Natural killer cell treated with Interleukin-12 subunit alpha and Interleukin-12 subunit beta and Interleukin-15 and Interleukin-18, amount 100 ng/mL, for 72 hours (primary cell): ENCODE data around the gene UCK2. TPM values are rescaled to one million over a fixed set of nuclear protein-coding genes. Genes with fewer than 3 reads are reported as not detected.
A peak's percentile ranks its signal among the peaks of the same experiment; 100 is the strongest.
"Not testable (repeated sequence)": the region's sequence is repeated elsewhere in the genome, so short reads cannot be mapped to it uniquely, and the experiment has no call there.

Source experiments
- ATAC-seq, 2 donors: fragments of 150-1000 bp; cut with Tn5 transposase in 1 of 2; sonication (Bioruptor Pico), chemical (Tn5 transposase) in 1 of 2; 2 replicates each; pipeline ENCODE4 v1.10.0; 2021
- DNase-seq: peaks from one replicate; pipeline ENCODE4 v3.0.0; 2022; ENCODE audit warnings: low spot score
- H3K27ac Mint-ChIP-seq, 2 donors: 1 replicate in 1 of 2; 2 replicates in 1 of 2; pipeline ENCODE4 v1.8.0; 2022; ENCODE audit warnings: mixed read lengths in 2 of 2, mild to moderate bottlenecking in 1 of 2, moderate library complexity in 1 of 2
- H3K27me3 Mint-ChIP-seq, 2 donors: 1 replicate in 1 of 2; 2 replicates in 1 of 2; pipeline ENCODE4 v1.8.0; 2022; ENCODE audit warnings: mixed read lengths in 2 of 2
- H3K36me3 Mint-ChIP-seq: one replicate; pipeline ENCODE4 v1.8.0; 2022; ENCODE audit warnings: mixed read lengths
- H3K4me1 Mint-ChIP-seq, 2 donors: 1 replicate in 1 of 2; 2 replicates in 1 of 2; pipeline ENCODE4 v1.8.0; 2022; ENCODE audit warnings: low read depth in 2 of 2, mixed read lengths in 2 of 2, mild to moderate bottlenecking in 1 of 2
- H3K4me3 Mint-ChIP-seq: one replicate; pipeline ENCODE4 v1.8.0; 2022; ENCODE audit warnings: mixed read lengths
- H3K9me3 Mint-ChIP-seq: 2 replicates; pipeline ENCODE4 v1.8.0; 2022; ENCODE audit warnings: mixed read lengths
- total RNA-seq, 2 donors: library from RNA; stranded (reverse); gene quantifications; one replicate each; pipeline ENCODE4 v1.2.3, GENCODE V29; 2022

Gene UCK2
- total RNA-seq: 10 to 100 TPM; 43.4 to 83.3 TPM

- H3K4me3 Mint-ChIP-seq: peak within 1 kb of the TSS; percentile 86
- DNase-seq (peak; percentile 78), ATAC-seq (peak; percentile 91 to 94)
- peaks cover 23 to 24% of the 10 kb centered on the region in 2 donors for H3K4me1 Mint-ChIP-seq
- no peaks in the 10 kb centered on the region for H3K9me3 Mint-ChIP-seq
- H3K36me3 Mint-ChIP-seq: no peaks in the 10 kb centered on the region
- peaks cover 0 to 6% of the 10 kb centered on the region in 2 donors for H3K27me3 Mint-ChIP-seq
- peak within 1 kb of the TSS; percentile 55 to 80 for H3K27ac Mint-ChIP-seq
These were observed at the start of gene UCK2 for GRCh38 chr1:165827268-165828102. Gene UCK2 (plus strand): TSS chr1:165827614. CDS start chr1:165827834, 220 bp downstream.

- H3K9me3 Mint-ChIP-seq, H3K4me3 Mint-ChIP-seq, H3K27ac Mint-ChIP-seq, H3K36me3 Mint-ChIP-seq, ATAC-seq, DNase-seq, H3K4me1 Mint-ChIP-seq: not testable (repeated sequence)
- peaks cover 2 to 19% of the 10 kb centered on the region in 2 donors for H3K27me3 Mint-ChIP-seq
These were observed 49.2 kb upstream of the UCK2 start for GRCh38 chr1:165778197-165778596.

- DNase-seq, H3K4me3 Mint-ChIP-seq, ATAC-seq, H3K36me3 Mint-ChIP-seq, H3K9me3 Mint-ChIP-seq, H3K27ac Mint-ChIP-seq, H3K4me1 Mint-ChIP-seq: not testable (repeated sequence)
- H3K27me3 Mint-ChIP-seq: peaks cover 2 to 19% of the 10 kb centered on the region in 2 donors
These were observed 43.9 kb upstream of the UCK2 start for GRCh38 chr1:165783519-165783918.

- Mint-ChIP-seq H3K27me3 (peaks cover 5 to 17% of the 10 kb centered on the region in 2 donors), H3K4me3 (no peak overlapping the region), H3K4me1 (no peaks in the 10 kb centered on the region), H3K27ac (no peak overlapping the region), H3K36me3 (no peaks in the 10 kb centered on the region), H3K9me3 (no peaks in the 10 kb centered on the region)
- ATAC-seq (no peak), DNase-seq (no peak)
These were observed 39.7 kb upstream of the UCK2 start for GRCh38 chr1:165787741-165788140.

- Mint-ChIP-seq H3K9me3 (no peaks in the 10 kb centered on the region), H3K36me3 (no peaks in the 10 kb centered on the region), H3K27ac (no peak overlapping the region), H3K27me3 (peaks cover 13 to 19% of the 10 kb centered on the region in 2 donors), H3K4me3 (no peak overlapping the region), H3K4me1 (no peaks in the 10 kb centered on the region)
- no peak for ATAC-seq
- no peak for DNase-seq
These were observed 33.5 kb upstream of the UCK2 start for GRCh38 chr1:165793951-165794350.

GRCh38 chr1:165795894-165796293, 31.5 kb upstream of the UCK2 start:
- no peak overlapping the region for H3K27ac Mint-ChIP-seq
- H3K27me3 Mint-ChIP-seq: peaks cover 13 to 28% of the 10 kb centered on the region in 2 donors
- H3K4me3 Mint-ChIP-seq: no peak overlapping the region
- H3K36me3 Mint-ChIP-seq: peaks cover 10% of the 10 kb centered on the region
- no peaks in the 10 kb centered on the region for H3K9me3 Mint-ChIP-seq
- no peak for ATAC-seq
- H3K4me1 Mint-ChIP-seq: no peaks in the 10 kb centered on the region
- no peak for DNase-seq

GRCh38 chr1:165799387-165799786, 28.0 kb upstream of the UCK2 start:
- H3K4me1 Mint-ChIP-seq: no peaks in the 10 kb centered on the region
- H3K36me3 Mint-ChIP-seq: peaks cover 10% of the 10 kb centered on the region
- DNase-seq (no peak), ATAC-seq (no peak)
- H3K27me3 Mint-ChIP-seq: peaks cover 7 to 25% of the 10 kb centered on the region in 2 donors
- no peak overlapping the region for H3K4me3 Mint-ChIP-seq
- no peak overlapping the region for H3K27ac Mint-ChIP-seq
- no peaks in the 10 kb centered on the region for H3K9me3 Mint-ChIP-seq

- not testable (repeated sequence) for H3K27ac Mint-ChIP-seq, H3K9me3 Mint-ChIP-seq, ATAC-seq, H3K4me3 Mint-ChIP-seq, H3K4me1 Mint-ChIP-seq, H3K36me3 Mint-ChIP-seq, DNase-seq
- H3K27me3 Mint-ChIP-seq: peaks cover 13 to 20% of the 10 kb centered on the region in 2 donors
These were observed 22.9 kb upstream of the UCK2 start for GRCh38 chr1:165804513-165804912.

- H3K27ac Mint-ChIP-seq: no peak overlapping the region
- no peaks in the 10 kb centered on the region for H3K36me3 Mint-ChIP-seq
- ATAC-seq (no peak), DNase-seq (no peak)
- no peak overlapping the region for H3K4me3 Mint-ChIP-seq
- peaks cover 3 to 6% of the 10 kb centered on the region in 2 donors for H3K27me3 Mint-ChIP-seq
- no peaks in the 10 kb centered on the region for H3K4me1 Mint-ChIP-seq
- H3K9me3 Mint-ChIP-seq: no peaks in the 10 kb centered on the region
These were observed 19.8 kb upstream of the UCK2 start for GRCh38 chr1:165807613-165808012.

GRCh38 chr1:165815725-165816124, 11.7 kb upstream of the UCK2 start:
- H3K27ac Mint-ChIP-seq: no peak overlapping the region
- no peaks in the 10 kb centered on the region for H3K4me1 Mint-ChIP-seq
- H3K36me3 Mint-ChIP-seq: no peaks in the 10 kb centered on the region
- H3K27me3 Mint-ChIP-seq: peaks cover 0 to 3% of the 10 kb centered on the region in 2 donors
- no peaks in the 10 kb centered on the region for H3K9me3 Mint-ChIP-seq
- ATAC-seq: no peak
- no peak overlapping the region for H3K4me3 Mint-ChIP-seq
- no peak for DNase-seq

- Mint-ChIP-seq H3K27me3 (peaks cover 0 to 3% of the 10 kb centered on the region in 2 donors), H3K4me1 (no peaks in the 10 kb centered on the region), H3K27ac (no peak overlapping the region), H3K4me3 (no peak overlapping the region), H3K9me3 (no peaks in the 10 kb centered on the region), H3K36me3 (no peaks in the 10 kb centered on the region)
- DNase-seq (no peak), ATAC-seq (no peak)
These were observed 11.3 kb upstream of the UCK2 start for GRCh38 chr1:165816157-165816556.

- no peak for DNase-seq
- H3K9me3 Mint-ChIP-seq: no peaks in the 10 kb centered on the region
- no peaks in the 10 kb centered on the region for H3K36me3 Mint-ChIP-seq
- peaks cover 0 to 8% of the 10 kb centered on the region in 2 donors for H3K27me3 Mint-ChIP-seq
- H3K27ac Mint-ChIP-seq: no peak overlapping the region
- H3K4me1 Mint-ChIP-seq: no peaks in the 10 kb centered on the region
- H3K4me3 Mint-ChIP-seq: no peak overlapping the region
- ATAC-seq: no peak
These were observed 10.5 kb upstream of the UCK2 start for GRCh38 chr1:165816826-165817497.

- ATAC-seq: no peak
- no peak for DNase-seq
- Mint-ChIP-seq H3K9me3 (no peaks in the 10 kb centered on the region), H3K36me3 (no peaks in the 10 kb centered on the region), H3K27me3 (peaks cover 0 to 10% of the 10 kb centered on the region in 2 donors), H3K4me3 (no peak overlapping the region), H3K4me1 (peaks cover 8 to 10% of the 10 kb centered on the region in 2 donors), H3K27ac (no peak overlapping the region)
These were observed 3.7 kb upstream of the UCK2 start for GRCh38 chr1:165823552-165824268.

- Mint-ChIP-seq H3K9me3 (no peaks in the 10 kb centered on the region), H3K4me1 (peaks cover 13 to 16% of the 10 kb centered on the region in 2 donors), H3K27ac (no peak overlapping the region), H3K27me3 (peaks cover 0 to 10% of the 10 kb centered on the region in 2 donors), H3K4me3 (no peak overlapping the region), H3K36me3 (no peaks in the 10 kb centered on the region)
- ATAC-seq (no peak), DNase-seq (no peak)
These were observed 3.2 kb upstream of the UCK2 start for GRCh38 chr1:165824269-165824643.
